ENCODE results near the gene TACSTD2.
"Not testable (repeated sequence)": the region's sequence is repeated elsewhere in the genome, so short reads cannot be mapped to it uniquely, and the experiment has no call there.

The TACSTD2 gene

DNA sequence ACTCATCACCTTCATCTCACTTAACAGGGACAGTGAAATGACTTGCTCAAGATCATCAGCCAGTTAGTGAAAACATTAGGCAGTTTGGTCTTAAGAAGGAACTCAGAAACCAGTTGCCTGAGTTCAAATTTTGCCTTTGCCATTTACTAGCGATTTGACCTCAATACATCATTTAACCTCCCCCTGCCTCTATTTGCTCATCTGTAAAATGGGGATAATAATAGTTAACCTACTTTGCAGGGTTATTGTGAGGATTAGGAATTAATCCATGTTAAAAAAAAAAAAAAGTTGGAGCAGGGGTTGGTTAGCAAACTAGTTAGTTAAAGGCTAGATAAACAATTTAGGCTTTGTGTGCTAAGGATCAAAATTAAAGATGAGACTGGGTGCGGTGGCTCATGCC, 10.6 kb upstream of the TACSTD2 start:
- DNase-seq, result no peak

DNA sequence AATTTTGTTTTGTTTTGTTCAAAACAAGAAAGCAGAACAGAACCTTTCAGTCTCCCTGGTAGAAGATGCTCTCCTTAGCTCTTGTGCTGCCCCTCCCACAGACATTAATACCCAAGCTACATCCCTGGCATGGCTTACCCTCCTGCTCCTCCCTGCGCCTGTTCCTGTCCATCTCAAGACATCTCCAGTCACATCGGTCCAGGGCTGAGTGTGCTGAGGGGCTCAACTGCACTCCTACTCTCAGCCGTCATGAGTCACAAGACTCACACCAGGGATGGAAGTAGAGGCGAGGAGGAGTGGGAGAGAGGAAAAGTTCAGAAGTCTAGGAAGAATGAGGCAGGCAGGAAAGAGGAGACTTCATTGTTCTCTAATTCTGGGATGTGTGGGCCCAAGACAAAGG, 9.2 kb upstream of the TACSTD2 start:
- DNase-seq, result no peak

DNA sequence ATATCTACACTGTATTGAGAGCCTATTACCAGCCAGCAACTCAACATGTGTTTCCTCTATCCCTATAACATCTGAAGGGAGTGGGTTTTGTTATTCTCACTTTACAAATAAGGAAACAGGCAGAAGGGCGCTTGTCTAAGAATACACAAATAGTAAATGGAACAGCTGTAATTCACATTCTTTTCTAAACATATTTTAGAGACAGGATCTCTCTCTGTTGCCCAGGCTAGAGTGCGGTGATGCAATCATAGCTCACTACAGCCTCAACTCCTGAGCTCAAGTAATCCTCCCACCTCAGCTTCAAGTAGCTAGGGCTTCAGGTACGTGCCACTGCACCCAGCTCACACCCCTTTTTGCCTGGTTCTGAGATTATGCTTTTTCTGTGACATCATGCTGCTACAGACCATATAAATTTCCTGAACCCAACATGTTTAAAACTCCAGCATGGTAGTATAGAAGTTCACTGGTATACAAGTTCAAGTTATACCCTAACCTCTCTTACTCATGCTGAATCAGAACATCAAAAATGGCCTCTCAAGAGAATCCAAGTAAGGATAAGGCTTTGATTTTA, 8.6 kb upstream of the TACSTD2 start:
- DNase-seq, result no peak

DNA sequence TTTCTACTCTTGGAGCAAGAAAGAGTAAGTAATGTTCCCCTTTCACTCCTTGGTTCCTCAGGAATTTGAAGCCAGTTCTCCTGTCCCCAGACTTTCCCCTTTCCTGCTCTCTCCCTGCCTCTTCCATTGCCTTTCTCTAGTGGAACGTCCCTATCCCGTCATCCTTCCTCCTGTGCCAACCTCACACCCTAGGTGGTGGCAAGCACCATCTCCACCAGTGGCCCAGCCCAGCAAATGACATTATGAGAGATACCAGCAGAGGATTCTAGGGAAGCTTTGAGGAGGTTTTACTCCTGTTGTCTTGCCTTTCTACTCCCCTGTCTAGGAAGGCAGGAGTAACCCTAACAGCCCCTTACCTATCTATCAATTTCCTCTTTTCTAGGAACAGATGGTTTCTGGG, 8.1 kb upstream of the TACSTD2 start:
- no peak for DNase-seq

DNA sequence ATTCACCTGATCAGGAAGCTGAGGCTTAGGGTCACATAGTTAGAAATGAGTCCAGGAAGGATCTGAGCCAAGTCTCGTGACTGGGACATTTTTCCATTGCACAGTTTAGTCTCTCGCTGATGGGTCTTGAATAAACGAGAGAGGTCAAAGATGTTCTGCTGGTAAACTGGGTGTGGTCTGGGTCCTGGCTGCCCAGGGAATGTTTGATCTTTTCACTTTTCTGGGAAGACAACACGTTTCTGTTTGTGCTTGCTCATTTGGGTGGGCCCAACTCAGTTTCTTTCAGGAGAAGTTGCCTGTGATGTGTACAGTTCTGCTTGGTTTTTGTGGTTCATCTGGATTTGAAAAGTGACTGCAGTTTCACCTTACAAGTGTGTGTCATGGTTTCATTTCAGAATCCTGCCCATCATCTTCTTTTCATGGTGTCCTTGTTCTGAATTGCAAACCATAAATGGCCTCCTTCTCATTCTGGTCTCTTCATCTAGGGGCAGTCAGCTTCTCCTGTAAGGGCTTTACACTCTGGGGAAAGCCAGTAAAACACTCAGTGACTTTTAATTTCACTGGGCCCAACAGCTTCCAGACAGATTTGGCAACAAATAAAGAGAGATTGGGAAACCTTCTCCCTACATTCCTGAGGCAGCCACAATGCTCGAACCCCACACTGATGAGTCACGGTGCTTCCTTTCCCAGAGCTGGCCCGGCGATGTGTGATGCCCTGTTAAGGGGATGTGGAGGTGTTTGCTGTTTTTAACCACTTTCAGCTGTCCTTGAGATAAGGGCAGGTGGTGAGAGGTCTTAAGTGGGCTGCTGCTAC, 7.2 kb upstream of the TACSTD2 start:
- peak; percentile 50 to 68 (median 59) for DNase-seq

- DNase-seq, result peak; percentile 42 to 76 (median 62)
Measured at GRCh38 chr1:58583496-58583895, 6.4 kb upstream of the TACSTD2 start.

GRCh38 chr1:58582143-58582542, 5.1 kb upstream of the TACSTD2 start:
- DNase-seq, result not testable (repeated sequence)

- no peak for DNase-seq
Measured at GRCh38 chr1:58581641-58582040, 4.6 kb upstream of the TACSTD2 start.

GRCh38 chr1:58580186-58580585, 3.1 kb upstream of the TACSTD2 start:
- DNase-seq, result no peak

GRCh38 chr1:58577654-58578030, 590 bp upstream of the TACSTD2 start:
- DNase-seq, result no peak

GRCh38 chr1:58576325-58576726, 726 bp downstream of the TACSTD2 start:
- DNase-seq, result peak in 2 of 4 experiments; percentile 12 to 45

DNA sequence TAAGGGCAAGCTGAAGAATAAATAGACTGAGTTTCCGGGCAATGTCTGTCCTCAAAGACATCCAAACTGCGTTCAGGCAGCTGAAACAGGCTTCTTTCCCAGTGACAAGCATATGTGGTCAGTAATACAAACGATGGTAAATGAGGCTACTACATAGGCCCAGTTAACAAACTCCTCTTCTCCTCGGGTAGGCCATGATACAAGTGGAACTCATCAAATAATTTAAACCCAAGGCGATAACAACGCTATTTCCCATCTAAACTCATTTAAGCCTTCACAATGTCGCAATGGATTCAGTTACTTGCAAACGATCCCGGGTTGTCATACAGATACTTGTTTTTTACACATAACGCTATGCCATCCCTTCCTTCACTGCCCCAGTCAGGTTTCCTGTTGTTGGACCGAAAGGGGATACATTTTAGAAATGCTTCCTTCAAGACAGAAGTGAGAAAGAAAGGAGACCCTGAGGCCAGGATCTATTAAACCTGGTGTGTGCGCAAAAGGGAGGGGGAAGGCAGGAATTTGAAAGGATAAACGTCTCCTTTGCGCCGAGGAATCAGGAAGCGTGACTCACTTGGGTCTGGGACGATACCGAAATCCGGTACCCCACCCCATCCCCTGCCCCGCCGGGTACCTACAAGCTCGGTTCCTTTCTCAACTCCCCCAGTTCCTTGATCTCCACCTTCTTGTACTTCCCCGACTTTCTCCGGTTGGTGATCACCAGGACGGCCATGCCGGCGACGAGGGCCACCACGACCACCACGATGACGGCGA, 1.3 kb downstream of the TACSTD2 start:
- no peak for DNase-seq

GRCh38 chr1:58574816-58575215, 2.2 kb downstream of the TACSTD2 start:
- peak in 1 of 4 experiments; percentile 16 for DNase-seq

GRCh38 chr1:58573705-58574591, 3.1 kb downstream of the TACSTD2 start:
- DNase-seq, result no peak

DNA sequence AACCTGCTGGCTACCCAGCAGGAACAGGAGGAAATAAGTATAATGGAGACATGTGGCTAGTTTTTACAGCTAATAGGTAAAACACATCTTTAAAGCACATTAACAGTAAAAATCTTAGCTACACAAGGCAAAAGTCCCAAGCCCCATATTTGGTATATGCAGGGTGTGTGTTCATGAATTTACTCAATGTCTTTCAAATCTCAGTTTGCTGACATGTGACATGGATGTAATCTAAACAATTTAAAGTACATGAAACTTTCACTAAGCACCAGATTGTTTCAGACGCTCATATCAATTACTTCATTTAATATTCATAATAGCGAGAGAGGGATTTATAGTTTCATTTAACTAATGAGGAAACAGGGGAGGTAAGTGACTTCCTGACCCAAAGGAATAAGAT, 3.9 kb downstream of the TACSTD2 start:
- no peak for DNase-seq

DNA sequence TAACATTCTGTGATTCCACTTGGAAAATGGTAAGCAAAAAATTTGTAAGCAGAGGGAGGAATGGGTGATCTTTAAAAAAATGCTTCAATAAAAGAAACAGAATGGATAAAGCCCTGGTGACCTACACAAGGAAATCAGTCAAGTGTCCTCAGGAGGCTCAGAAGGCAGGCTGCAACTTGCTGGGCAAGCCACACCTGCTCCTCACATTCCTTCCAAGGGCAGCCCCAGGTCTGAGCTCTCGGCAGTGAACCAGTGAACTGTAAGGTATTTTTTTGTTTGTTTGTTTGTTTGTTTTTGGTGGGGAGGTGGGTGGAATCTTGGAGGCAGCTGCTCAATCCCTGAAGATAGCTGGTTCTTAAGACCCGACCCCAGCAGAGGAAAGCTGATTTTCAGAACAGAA, 4.4 kb downstream of the TACSTD2 start:
- DNase-seq, result no peak

GRCh38 chr1:58571616-58572015, 5.4 kb downstream of the TACSTD2 start:
- DNase-seq, result no peak

GRCh38 chr1:58570817-58571216, 6.2 kb downstream of the TACSTD2 start:
- no peak for DNase-seq

DNA sequence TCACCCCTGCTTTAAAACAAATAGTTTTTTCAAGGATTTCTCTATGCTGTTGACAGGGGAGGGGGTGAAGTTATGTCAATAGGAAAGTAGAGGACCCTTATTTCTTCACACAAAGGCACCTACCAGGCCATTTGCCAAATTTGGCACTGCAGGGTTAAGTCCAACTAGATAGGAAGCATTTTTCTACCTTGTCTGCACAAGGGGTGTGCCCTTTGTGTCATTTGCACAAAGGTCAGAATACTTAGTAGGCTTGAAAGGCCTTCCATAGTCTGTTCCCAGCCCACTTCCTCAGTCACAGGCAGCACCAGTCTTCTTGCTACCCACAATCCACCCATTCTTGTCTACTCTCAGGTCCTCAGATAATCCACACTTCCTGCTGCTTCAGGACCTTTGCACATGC, 7.0 kb downstream of the TACSTD2 start:
- peak in 1 of 4 experiments; percentile 5 for DNase-seq

DNA sequence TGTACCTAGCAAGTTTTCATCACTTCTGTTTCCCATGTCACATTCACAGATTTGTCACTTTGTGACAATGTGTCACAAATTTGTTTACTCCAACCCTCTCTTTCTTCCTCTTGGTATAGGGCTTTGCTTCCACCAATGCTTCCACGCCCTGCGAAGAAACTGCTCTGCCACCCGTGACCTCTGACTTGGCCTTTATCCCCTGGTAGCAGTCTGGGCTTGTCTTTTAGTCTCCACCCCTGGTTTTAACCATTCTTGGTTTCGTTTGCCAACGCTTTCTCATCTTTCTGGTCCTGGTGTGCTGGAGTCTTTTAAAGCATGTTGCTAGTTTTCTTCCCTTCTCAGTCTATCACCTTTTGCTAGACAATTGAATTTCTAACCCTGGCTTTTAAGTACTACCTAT, 8.1 kb downstream of the TACSTD2 start:
- no peak for DNase-seq

DNA sequence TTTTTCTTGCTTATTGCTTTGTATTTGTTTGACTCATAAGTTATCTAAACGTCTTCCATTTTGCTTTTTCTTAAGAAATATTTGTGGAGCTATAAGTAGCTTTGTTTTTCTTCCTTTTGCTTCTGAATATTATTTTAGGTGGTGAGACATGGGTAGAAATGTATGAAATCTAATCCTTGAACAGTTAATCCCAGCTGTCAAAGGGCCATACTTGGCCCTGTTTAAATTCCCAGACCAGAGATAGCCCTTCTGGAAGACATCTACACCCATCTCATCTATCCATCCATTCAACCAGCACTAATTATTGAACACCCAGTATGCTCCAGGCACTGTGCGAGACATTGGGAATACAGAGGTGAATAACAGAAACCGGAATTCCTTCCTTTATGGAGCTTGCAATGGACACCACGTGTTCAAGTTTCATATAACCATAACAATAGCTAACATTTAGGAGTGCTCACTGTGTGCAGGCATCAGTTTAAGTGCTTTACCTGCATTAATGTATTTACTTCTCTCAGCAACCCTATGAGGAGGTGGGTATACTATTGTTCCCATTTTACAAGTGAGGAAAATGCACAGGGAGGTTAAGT, 8.7 kb downstream of the TACSTD2 start:
- DNase-seq, result no peak

DNA sequence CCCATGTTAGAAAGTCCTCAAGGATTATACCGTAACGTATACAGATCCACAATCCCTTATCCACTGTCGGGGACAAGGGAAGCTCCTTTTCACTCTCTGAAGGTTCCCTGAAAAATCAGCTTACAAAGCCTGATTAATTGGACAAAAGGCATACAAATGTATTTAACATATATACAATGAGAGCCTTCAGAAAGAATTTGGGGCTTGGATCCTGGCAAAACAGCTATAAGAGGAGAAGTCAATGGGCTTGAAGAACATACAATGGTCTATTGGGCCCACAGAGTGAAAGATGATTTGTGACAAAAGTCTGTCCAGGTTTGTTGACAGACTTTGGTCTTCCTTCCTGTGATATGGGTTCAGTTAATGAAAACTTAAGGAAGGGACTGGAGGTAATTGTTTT, 10.7 kb downstream of the TACSTD2 start:
- no peak for DNase-seq

Data from suppressor macrophage (primary cell).